ENCODE measurements around the gene SCUBE1. TPM values are rescaled to one million over a fixed set of nuclear protein-coding genes. Genes with fewer than 3 reads are reported as not detected.

SCUBE1 gene
- total and polyA plus RNA-seq, 11 donors, result 0.04 to 0.40 (median 0.24) TPM; not detected in 1

GRCh38 chr22:43305806-43306205 lies 37.4 kb downstream of the SCUBE1 start:
- DNase-seq, result peak; percentile 64 to 85 (median 75)

GRCh38 chr22:43304831-43305590 lies 38.2 kb downstream of the SCUBE1 start:
- Histone ChIP-seq H3K27ac (peak overlapping the region in 6 of 12 donors; percentile 22 to 68 (median 62)), H3K27me3 (no peaks in the 10 kb centered on the region), H3K36me3 (no peaks in the 10 kb centered on the region), H3K9me3 (no peaks in the 10 kb centered on the region), H3K4me1 (peaks cover 0 to 19% (median 2%) of the 10 kb centered on the region in 12 donors), H3K4me3 (no peak overlapping the region)
- ATAC-seq, result peak in 3 of 4 donors; percentile 4 to 25 (median 14)
- intact Hi-C loops (cut with DNase I), result no loop called here
- no peak for DNase-seq
- WGBS, 4 donors, result 80 to 83% (median 81%) methylated on average over 17 to 18 of the region's 18 CpGs
- TF ChIP-seq POLR2A (IDR thresholded peaks at IDR 0.05) (no peak), CTCF (IDR thresholded peaks at IDR 0.05) (no peak)

More at GRCh38 chr22:43305806-43306205, 37.4 kb downstream of the SCUBE1 start:
- intact Hi-C loops (cut with DNase I), result no loop called here
- H3K27me3 ChIP-seq, result no peaks in the 10 kb centered on the region
- H3K27ac ChIP-seq, result peak overlapping the region in 6 of 12 donors; percentile 22 to 68 (median 62)
- H3K4me3 ChIP-seq, result no peak overlapping the region
- no peaks in the 10 kb centered on the region for H3K36me3 ChIP-seq
- H3K9me3 ChIP-seq, result no peaks in the 10 kb centered on the region
- H3K4me1 ChIP-seq, result peaks cover 0 to 19% (median 2%) of the 10 kb centered on the region in 12 donors
- ATAC-seq, result peak; percentile 87 to 96 (median 93)
- WGBS, 4 donors, result 33 to 49% (median 41%) methylated on average over 7 to 8 of the region's 8 CpGs
- TF ChIP-seq CTCF (IDR thresholded peaks at IDR 0.05), result no peak
- TF ChIP-seq POLR2A (IDR thresholded peaks at IDR 0.05), result no peak

- peaks cover 0 to 19% (median 2%) of the 10 kb centered on the region in 12 donors for H3K4me1 ChIP-seq
- H3K9me3 ChIP-seq, result no peaks in the 10 kb centered on the region
- H3K36me3 ChIP-seq, result no peaks in the 10 kb centered on the region
- no peak overlapping the region for H3K27ac ChIP-seq
- H3K4me3 ChIP-seq, result no peak overlapping the region
- no peaks in the 10 kb centered on the region for H3K27me3 ChIP-seq
- DNase-seq (no peak), ATAC-seq (no peak)
- WGBS, 4 donors, result 85 to 92% (median 91%) methylated on average over 11 of the region's 11 CpGs
- intact Hi-C loops (cut with DNase I), result no loop called here
- no peak for TF ChIP-seq CTCF (IDR thresholded peaks at IDR 0.05)
Observed at GRCh38 chr22:43303751-43304150, 39.4 kb downstream of the SCUBE1 start.

GRCh38 chr22:43303166-43303565 lies 40.0 kb downstream of the SCUBE1 start:
- TF ChIP-seq POLR2A (IDR thresholded peaks at IDR 0.05) (no peak), CTCF (IDR thresholded peaks at IDR 0.05) (no peak)
- H3K9me3 ChIP-seq, result no peaks in the 10 kb centered on the region
- H3K4me1 ChIP-seq, result peaks cover 0 to 22% (median 3%) of the 10 kb centered on the region in 12 donors

More at GRCh38 chr22:43303166-43303565, 40.0 kb downstream of the SCUBE1 start:
- Histone ChIP-seq H3K27ac (no peak overlapping the region), H3K4me3 (no peak overlapping the region), H3K27me3 (no peaks in the 10 kb centered on the region), H3K36me3 (no peaks in the 10 kb centered on the region)
- ATAC-seq (no peak), DNase-seq (no peak)
- 94 to 97% (median 96%) methylated on average over 8 of the region's 8 CpGs for WGBS, 4 donors
- intact Hi-C loops (cut with DNase I), result no loop called here
